Activated CD8-positive, alpha-beta T cell treated with anti-CD3 and anti-CD28 coated beads, Interleukin-2, amount 10 ng/mL, durations not matched to agents 7 days and 5 days (primary cell): Measurements from ENCODE around the gene CBLN4. TPM values are rescaled to one million over a fixed set of nuclear protein-coding genes. Genes with fewer than 3 reads are reported as not detected.

Source experiments
- ATAC-seq: fragments of 150-1000 bp; cut with Tn5 transposase; one replicate; pipeline ENCODE4 v1.10.0; 2021; ENCODE audit warnings: moderate library complexity
- CTCF ChIA-PET: fragments of 350-600 bp; sonication (Branson Sonifier 250); formaldehyde crosslinking; loops from one replicate; lab custom pipeline; 2021; ENCODE audit warnings: antibody characterized with exemption; lab: Charles Lee
- POLR2A ChIA-PET: fragments of 350-600 bp; sonication (Branson Sonifier 250); formaldehyde crosslinking; loops from one replicate; lab custom pipeline; 2021; ENCODE audit warnings: antibody characterized with exemption; lab: Charles Lee
- DNase-seq: peaks from one replicate; pipeline ENCODE4 v3.0.0-alpha.2; 2020
- H3K27ac Mint-ChIP-seq: one replicate; pipeline ENCODE4 v1.8.0; 2021; ENCODE audit warnings: mild to moderate bottlenecking, mixed read lengths
- H3K27me3 Mint-ChIP-seq: one replicate; pipeline ENCODE4 v1.8.0; 2021; ENCODE audit warnings: low read depth, mixed read lengths
- H3K36me3 Mint-ChIP-seq: one replicate; pipeline ENCODE4 v1.8.0; 2021; ENCODE audit warnings: low read depth, mixed read lengths
- H3K4me1 Mint-ChIP-seq: one replicate; pipeline ENCODE4 v1.8.0; 2021; ENCODE audit warnings: low read depth, mixed read lengths
- H3K4me3 Mint-ChIP-seq: one replicate; pipeline ENCODE4 v1.8.0; 2021; ENCODE audit warnings: mild to moderate bottlenecking, mixed read lengths
- H3K9me3 Mint-ChIP-seq: one replicate; pipeline ENCODE4 v1.8.0; 2022; ENCODE audit warnings: mixed read lengths; ENCODE audit not compliant: insufficient read depth
- total RNA-seq, 2 experiments: library from RNA; stranded (reverse); gene quantifications; one replicate each; pipeline ENCODE4 v1.2.3, GENCODE V29; 2021

Gene CBLN4
- total RNA-seq, 2 experiments from 2014 or later = not detected

- H3K4me3 Mint-ChIP-seq = no peak overlapping the region
- H3K4me1 Mint-ChIP-seq = no peaks in the 10 kb centered on the region
- POLR2A ChIA-PET = no interaction called here
- peaks cover 2% of the 10 kb centered on the region for H3K36me3 Mint-ChIP-seq
- no peaks in the 10 kb centered on the region for H3K9me3 Mint-ChIP-seq
- H3K27ac Mint-ChIP-seq = no peak overlapping the region
- CTCF ChIA-PET = no interaction called here
- no peak for ATAC-seq
- H3K27me3 Mint-ChIP-seq = peaks cover 19% of the 10 kb centered on the region
- no peak for DNase-seq
Observed at GRCh38 chr20:56001106-56001785, 4.1 kb downstream of the CBLN4 start.

DNA sequence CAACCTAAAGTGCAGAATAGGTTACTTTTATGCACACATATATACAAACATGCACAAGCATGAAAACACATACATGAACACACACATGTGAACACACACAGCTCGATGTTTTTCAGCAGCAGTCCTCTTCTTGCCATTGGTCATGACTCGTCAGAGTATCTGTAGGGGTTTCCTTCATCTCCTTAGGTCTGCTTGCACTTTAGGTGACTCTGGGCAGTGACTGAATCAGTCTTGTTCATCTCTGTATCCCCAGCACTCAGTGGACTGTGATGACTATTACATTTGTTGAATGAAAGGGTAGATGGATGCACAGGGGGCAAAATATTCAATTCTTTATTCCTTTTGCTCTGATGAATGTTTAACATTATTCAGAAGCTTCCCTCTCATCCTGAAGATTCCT is 26.8 kb downstream of the CBLN4 start:
- DNase-seq (no peak), ATAC-seq (no peak)
- Mint-ChIP-seq H3K27ac (no peak overlapping the region), H3K36me3 (no peaks in the 10 kb centered on the region), H3K4me3 (no peak overlapping the region), H3K4me1 (no peaks in the 10 kb centered on the region), H3K9me3 (peaks cover 5% of the 10 kb centered on the region), H3K27me3 (no peaks in the 10 kb centered on the region)
- CTCF ChIA-PET = no interaction called here
- POLR2A ChIA-PET = no interaction called here

GRCh38 chr20:55977690-55978459 is 27.4 kb downstream of the CBLN4 start:
- no peak for ATAC-seq
- no peaks in the 10 kb centered on the region for H3K36me3 Mint-ChIP-seq

DNA sequence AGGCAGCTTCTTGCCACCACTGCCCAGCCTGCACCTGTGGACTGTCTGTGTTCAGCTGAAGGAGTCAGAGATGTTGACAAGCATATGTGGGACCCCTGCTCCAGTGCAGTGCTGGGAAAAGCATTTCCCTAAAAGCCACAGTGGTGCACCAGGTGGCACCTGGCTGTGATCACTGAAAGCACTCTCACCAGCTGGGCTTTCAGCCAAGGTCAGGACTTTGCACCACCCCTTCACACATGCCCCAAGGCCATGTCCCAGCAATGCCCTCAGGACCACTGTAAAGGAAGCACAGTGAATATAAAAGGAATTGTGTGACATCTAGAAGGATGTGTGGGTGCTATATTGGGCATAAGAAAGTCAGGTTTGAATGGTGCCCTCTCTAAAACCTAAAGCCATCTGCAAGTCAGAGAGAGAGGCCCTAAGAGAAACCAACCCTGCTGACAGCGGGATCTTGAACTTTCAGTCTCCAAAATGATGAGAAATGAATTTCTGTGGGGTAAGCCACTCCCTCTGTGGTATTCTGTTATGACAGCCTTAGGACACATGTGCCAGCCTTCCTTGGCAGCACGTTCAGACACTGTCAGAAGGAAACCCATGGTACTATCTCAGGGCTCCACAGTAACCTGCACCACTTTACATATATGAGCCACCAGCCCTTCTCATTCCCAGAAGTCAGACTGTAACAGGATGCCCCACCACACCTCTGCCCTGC is 30.7 kb downstream of the CBLN4 start:
- H3K4me1 Mint-ChIP-seq = no peaks in the 10 kb centered on the region

More at GRCh38 chr20:55977690-55978459, 27.4 kb downstream of the CBLN4 start:
- no peaks in the 10 kb centered on the region for H3K27me3 Mint-ChIP-seq
- no peaks in the 10 kb centered on the region for H3K4me1 Mint-ChIP-seq
- H3K27ac Mint-ChIP-seq = no peak overlapping the region
- peaks cover 5% of the 10 kb centered on the region for H3K9me3 Mint-ChIP-seq
- no peak for DNase-seq
- ChIA-PET POLR2A (no interaction called here), CTCF (no interaction called here)
- no peak overlapping the region for H3K4me3 Mint-ChIP-seq

DNA sequence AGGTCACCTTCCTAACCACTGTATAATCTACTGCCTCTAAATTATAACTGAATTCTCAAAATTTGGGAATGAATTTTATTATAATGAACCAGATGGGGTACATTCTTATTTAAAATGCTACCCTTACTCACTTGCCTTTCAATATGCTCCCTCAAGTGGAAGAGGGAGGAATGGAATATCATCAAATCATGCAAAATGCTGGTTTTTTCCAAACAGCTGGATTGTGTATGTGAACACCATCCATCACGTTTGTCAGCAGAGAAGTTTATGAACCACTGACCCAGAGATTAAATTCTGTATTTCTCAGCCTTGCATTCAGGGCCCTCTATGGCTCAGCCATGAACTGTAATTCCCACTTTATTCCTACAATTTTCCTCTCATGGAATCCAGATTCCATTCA is 40.5 kb downstream of the CBLN4 start:
- Mint-ChIP-seq H3K27ac (no peak overlapping the region), H3K36me3 (no peaks in the 10 kb centered on the region), H3K4me1 (no peaks in the 10 kb centered on the region), H3K27me3 (no peaks in the 10 kb centered on the region), H3K9me3 (peaks cover 11% of the 10 kb centered on the region), H3K4me3 (no peak overlapping the region)
- ATAC-seq (no peak), DNase-seq (no peak)
- CTCF ChIA-PET = no interaction called here
- POLR2A ChIA-PET = no interaction called here

More for the DNA sequence above, 30.7 kb downstream of the CBLN4 start:
- Mint-ChIP-seq H3K9me3 (no peaks in the 10 kb centered on the region), H3K27me3 (no peaks in the 10 kb centered on the region), H3K4me3 (no peak overlapping the region), H3K36me3 (no peaks in the 10 kb centered on the region), H3K27ac (no peak overlapping the region)
- CTCF ChIA-PET = no interaction called here
- ATAC-seq (no peak), DNase-seq (no peak)
- POLR2A ChIA-PET = no interaction called here

- DNase-seq = no peak
- no peak for ATAC-seq
- Mint-ChIP-seq H3K4me3 (no peak overlapping the region), H3K27me3 (no peaks in the 10 kb centered on the region), H3K9me3 (peaks cover 13% of the 10 kb centered on the region), H3K4me1 (no peaks in the 10 kb centered on the region), H3K27ac (no peak overlapping the region), H3K36me3 (no peaks in the 10 kb centered on the region)
- POLR2A ChIA-PET = no interaction called here
- CTCF ChIA-PET = no interaction called here
Observed at GRCh38 chr20:55961376-55962330, 43.7 kb downstream of the CBLN4 start.

GRCh38 chr20:55953201-55953600 is 52.1 kb downstream of the CBLN4 start:
- ChIA-PET CTCF (no interaction called here), POLR2A (interaction anchor here (0.7 kb wide), 1 partner anchor 121 kb away, joined by 5 read pairs; no protein-coding TSS in a partner anchor)
- Mint-ChIP-seq H3K27ac (no peak overlapping the region), H3K9me3 (no peaks in the 10 kb centered on the region), H3K4me3 (no peak overlapping the region), H3K4me1 (no peaks in the 10 kb centered on the region), H3K36me3 (no peaks in the 10 kb centered on the region), H3K27me3 (no peaks in the 10 kb centered on the region)
- DNase-seq = no peak
- ATAC-seq = no peak

GRCh38 chr20:55947701-55948100 is 57.6 kb downstream of the CBLN4 start:
- H3K36me3 Mint-ChIP-seq = no peaks in the 10 kb centered on the region
- H3K27ac Mint-ChIP-seq = no peak overlapping the region
- DNase-seq = no peak
- no peak for ATAC-seq
- no peaks in the 10 kb centered on the region for H3K4me1 Mint-ChIP-seq
- POLR2A ChIA-PET = no interaction called here
- peaks cover 10% of the 10 kb centered on the region for H3K9me3 Mint-ChIP-seq
- no peaks in the 10 kb centered on the region for H3K27me3 Mint-ChIP-seq
- CTCF ChIA-PET = no interaction called here
- H3K4me3 Mint-ChIP-seq = no peak overlapping the region

Other genes with a start within 250 kb of the CBLN4 start
- gene MC3R, start 243.2 kb upstream of the CBLN4 start, total RNA-seq = not detected